HUES48 (cell line): ENCODE measurements around the gene DLST.

Source experiments
- H3K27ac ChIP-seq: one replicate; pipeline ENCODE4 v1.7.0; 2013; ENCODE audit warnings: low read depth, low read length, inconsistent platforms
- H3K27me3 ChIP-seq: 2 replicates; pipeline ENCODE4 v1.6.1; 2013; ENCODE audit warnings: mild to moderate bottlenecking, low read length; ENCODE audit not compliant: control insufficient read depth, insufficient read depth
- H3K36me3 ChIP-seq: 2 replicates; pipeline ENCODE4 v1.6.1; 2013; ENCODE audit warnings: low read length; ENCODE audit not compliant: control insufficient read depth, insufficient read depth
- H3K4me1 ChIP-seq: 2 replicates; pipeline ENCODE4 v1.6.1; 2013; ENCODE audit warnings: mild to moderate bottlenecking, low read length; ENCODE audit not compliant: control insufficient read depth, insufficient read depth
- H3K4me3 ChIP-seq: 2 replicates; pipeline ENCODE4 v1.5.1; 2013; ENCODE audit warnings: mild to moderate bottlenecking, low read depth, low read length
- H3K9ac ChIP-seq: 2 replicates; pipeline ENCODE4 v1.6.1; 2013; ENCODE audit warnings: mild to moderate bottlenecking, low read depth, low read length, moderate library complexity
- H3K9me3 ChIP-seq: 2 replicates; pipeline ENCODE4 v1.6.1; 2013; ENCODE audit warnings: low read length; ENCODE audit not compliant: control insufficient read depth, insufficient read depth

DLST gene

DNA sequence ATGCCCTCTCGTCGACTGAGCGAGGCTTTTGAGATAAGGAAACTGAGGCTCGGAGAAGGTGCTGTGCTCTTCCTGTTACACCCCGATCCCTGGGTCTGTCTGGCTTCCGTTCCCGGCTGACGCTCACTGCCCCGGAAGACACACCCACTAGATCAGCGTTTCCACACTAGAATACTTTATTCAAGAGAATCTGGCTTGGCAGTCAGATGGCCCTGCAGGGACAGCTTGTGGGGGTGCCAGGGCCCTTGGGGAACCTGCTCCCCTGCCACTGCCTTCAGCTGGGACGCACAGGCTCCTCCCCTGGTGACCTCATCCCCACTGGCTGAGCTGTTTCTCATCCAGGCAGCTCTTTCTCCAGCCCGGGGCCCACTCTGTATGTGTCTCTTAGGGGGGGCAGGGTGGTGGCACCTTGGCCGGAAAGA, 60.0 kb downstream of the DLST start:
- H3K27me3 ChIP-seq: no peaks in the 10 kb centered on the region
- no peaks in the 10 kb centered on the region for H3K36me3 ChIP-seq
- no peak overlapping the region for H3K4me3 ChIP-seq
- no peak overlapping the region for H3K27ac ChIP-seq
- no peak overlapping the region for H3K9ac ChIP-seq
- no peaks in the 10 kb centered on the region for H3K4me1 ChIP-seq
- H3K9me3 ChIP-seq: no peaks in the 10 kb centered on the region

DNA sequence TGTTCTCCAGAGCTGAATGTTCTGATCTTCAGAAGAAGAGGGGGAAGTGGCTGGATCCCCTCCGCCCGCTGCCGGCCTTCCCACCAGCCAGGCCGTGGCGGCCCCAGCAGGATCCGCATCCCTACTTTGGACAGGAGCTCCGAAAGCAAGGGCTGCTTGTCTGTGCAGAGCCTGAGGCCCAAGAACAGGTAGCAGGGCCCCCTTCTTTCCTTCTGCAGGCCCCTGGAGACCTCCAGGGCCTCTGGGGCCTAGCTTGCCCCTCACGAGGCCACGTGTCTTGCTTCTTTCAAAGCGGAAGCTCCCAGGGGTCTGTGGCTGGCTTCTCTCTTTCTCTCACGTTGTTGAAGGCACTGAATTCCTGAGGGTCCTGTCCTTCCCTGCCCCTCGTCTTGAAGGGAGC, 60.5 kb downstream of the DLST start:
- no peaks in the 10 kb centered on the region for H3K36me3 ChIP-seq
- H3K27ac ChIP-seq: no peak overlapping the region
- H3K9ac ChIP-seq: no peak overlapping the region
- no peaks in the 10 kb centered on the region for H3K4me1 ChIP-seq
- no peaks in the 10 kb centered on the region for H3K27me3 ChIP-seq
- no peaks in the 10 kb centered on the region for H3K9me3 ChIP-seq
- no peak overlapping the region for H3K4me3 ChIP-seq

DNA sequence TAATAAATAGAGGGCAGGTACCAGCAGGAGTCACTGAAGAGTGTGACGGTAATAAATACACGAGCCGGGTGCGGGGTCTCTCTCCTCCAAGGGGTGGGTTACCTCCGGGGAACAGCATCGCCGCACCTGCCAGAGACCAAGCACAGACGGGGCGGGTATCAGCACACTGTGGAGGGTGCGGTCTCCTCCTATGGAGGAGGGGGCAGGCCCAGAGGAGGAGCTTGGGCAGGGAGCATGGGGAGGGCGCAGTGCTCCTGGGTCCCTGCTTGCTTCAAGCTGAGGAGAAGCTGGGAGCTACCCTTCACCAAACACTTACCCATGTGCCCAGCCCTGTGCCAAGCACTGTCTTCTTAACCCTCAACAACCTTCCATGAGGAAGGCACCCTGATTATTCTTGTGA, 60.9 kb downstream of the DLST start:
- Histone ChIP-seq H3K9ac (no peak overlapping the region), H3K27ac (no peak overlapping the region), H3K36me3 (no peaks in the 10 kb centered on the region), H3K4me1 (no peaks in the 10 kb centered on the region), H3K27me3 (no peaks in the 10 kb centered on the region), H3K4me3 (no peak overlapping the region), H3K9me3 (no peaks in the 10 kb centered on the region)

DNA sequence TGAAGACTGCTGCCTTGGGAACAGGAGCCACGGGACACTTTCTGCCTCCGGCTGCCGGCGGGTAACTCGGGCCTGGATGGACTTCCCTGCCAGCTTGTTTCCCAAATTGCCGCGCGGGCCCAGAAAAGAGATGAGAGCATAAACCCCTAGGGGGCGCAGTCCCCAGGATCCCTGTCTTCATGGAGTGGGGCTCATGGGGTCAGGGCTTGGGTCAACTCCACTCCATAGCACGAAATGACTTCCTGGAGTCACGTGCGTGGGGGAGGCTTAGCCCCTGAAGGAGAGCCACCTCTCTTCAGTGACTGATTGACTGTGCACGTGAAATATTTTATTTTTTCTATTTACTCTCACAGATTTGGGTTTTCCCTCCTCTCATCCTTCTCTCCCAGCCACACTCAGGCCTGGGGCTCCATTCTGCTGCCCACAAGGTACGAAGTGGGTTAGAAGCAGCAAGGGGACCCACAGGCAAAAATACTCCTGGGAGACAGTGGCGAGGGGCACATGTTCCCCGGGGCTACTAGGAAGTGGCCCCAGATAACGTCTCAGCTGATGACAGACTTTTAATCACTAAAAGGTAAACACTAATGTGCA, 63.6 kb downstream of the DLST start:
- H3K36me3 ChIP-seq: no peaks in the 10 kb centered on the region
- H3K9ac ChIP-seq: no peak overlapping the region
- no peaks in the 10 kb centered on the region for H3K9me3 ChIP-seq
- no peak overlapping the region for H3K4me3 ChIP-seq
- H3K4me1 ChIP-seq: no peaks in the 10 kb centered on the region
- H3K27ac ChIP-seq: peak overlapping the region; percentile 22
- H3K27me3 ChIP-seq: no peaks in the 10 kb centered on the region

DNA sequence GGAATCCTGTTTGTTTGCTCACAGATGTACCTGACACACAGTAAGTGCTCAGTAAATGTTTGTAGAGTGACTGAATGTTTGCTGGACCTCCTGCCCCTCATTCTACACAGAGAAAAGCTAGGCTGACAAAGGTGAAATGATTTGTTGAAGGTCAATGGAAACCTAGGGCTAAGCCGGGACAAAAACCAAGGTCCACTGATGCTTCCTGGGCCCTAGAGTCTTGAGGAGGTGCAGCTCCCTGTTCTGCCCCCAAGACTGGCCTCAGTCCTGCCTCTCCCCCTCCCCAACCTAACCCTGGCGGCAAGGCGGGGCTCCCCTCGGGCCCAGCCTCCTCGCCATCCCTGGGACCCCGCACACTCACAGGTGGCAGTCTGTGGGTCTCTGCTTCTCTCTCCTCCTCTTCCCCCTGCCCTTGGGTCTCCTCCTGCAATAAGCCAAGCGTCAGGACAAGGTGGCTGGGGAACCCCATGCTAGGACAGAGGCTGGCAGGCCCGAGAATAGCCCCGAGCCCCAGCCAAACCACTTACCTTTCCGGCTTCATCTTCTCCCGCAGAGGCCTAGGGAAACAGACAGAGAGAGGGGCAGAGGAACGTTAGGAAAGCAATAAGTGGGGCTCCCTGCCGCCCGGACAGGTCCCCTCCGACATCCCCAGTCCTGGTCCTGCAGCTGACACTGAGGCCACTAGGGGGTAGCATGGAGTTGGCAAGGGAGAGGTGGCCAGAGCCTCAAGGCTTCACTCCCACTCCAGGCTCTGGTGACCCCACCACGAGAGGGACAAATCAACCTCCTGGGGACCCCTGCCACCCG, 64.3 kb downstream of the DLST start:
- H3K9ac ChIP-seq: no peak overlapping the region
- H3K9me3 ChIP-seq: no peaks in the 10 kb centered on the region
- H3K4me1 ChIP-seq: no peaks in the 10 kb centered on the region
- no peak overlapping the region for H3K4me3 ChIP-seq
- no peak overlapping the region for H3K27ac ChIP-seq
- H3K36me3 ChIP-seq: no peaks in the 10 kb centered on the region
- H3K27me3 ChIP-seq: no peaks in the 10 kb centered on the region

DNA sequence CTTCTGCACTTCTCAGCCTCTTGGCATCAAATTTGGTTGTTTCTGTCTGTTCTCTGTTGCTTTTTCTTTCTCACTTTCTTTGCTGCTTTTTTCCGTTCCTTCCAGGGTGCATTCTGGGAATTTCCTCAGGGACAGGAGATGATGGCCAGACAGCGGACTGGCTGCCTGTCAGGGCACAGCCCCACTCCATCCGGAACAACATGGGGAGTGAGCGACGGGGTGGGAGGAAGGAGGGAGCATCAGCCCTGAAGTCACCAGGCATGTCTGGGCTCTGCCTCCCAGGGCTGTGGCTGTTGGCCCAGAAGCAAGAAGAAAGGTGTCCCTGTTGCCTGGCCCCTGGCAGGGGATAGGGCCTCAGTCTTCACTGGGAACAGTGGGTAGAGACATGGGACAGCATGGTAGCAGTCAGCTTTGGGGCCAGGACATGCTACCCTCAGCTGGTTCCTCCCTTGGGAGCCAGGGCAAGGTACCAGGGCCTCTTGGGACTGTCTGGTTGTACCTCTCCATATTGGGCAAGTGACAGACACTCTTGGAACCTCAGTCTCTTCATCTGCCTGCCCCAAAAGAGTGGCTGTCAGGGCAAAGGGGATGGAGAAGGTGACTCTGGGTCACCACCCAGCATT, 65.1 kb downstream of the DLST start:
- H3K4me1 ChIP-seq: no peaks in the 10 kb centered on the region
- H3K4me3 ChIP-seq: no peak overlapping the region
- no peaks in the 10 kb centered on the region for H3K36me3 ChIP-seq
- H3K27ac ChIP-seq: no peak overlapping the region
- no peak overlapping the region for H3K9ac ChIP-seq
- H3K9me3 ChIP-seq: no peaks in the 10 kb centered on the region
- H3K27me3 ChIP-seq: no peaks in the 10 kb centered on the region

DNA sequence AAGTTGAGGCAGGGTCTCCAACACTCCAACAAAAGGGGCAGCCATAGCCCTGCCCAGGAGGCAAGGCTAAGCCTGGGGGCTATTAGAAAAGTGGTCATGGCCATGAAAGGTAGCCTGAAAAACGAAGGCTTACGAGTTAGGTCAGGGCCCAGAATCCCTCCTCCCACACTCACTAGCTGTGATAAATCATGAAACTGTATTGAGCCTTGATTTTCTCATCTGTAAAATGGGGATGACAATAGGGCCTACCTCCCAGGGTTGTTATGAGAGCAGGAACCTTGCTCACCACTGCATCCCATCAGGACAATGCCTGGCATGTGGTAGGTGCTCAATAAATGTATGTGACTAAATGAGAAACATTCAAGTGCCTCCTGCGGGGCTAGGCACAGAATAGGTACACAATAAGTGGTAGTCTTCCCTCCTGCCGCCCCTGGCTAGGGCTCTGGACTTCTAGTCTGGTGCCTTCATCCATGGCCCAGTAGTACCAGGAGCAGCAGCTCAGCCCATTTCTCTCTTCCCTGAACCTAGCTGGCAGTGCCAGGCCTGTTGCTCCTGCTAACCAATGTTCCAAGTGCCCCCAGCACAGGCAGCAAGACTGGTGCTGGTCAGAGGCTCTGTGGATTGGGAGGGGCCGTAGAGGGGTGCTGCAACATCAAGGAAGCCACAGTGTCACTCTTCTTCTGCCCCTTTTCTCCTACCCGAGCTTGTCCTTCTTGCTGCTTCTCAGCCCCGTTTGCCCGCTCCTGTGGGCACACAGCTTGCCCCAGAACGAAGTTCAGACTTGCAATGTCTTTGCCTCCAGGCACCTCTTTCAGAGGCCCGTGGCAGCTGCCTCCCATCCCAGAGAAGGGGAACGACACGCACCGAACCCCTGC, 65.9 kb downstream of the DLST start:
- Histone ChIP-seq H3K4me1 (no peaks in the 10 kb centered on the region), H3K9me3 (no peaks in the 10 kb centered on the region), H3K27ac (no peak overlapping the region), H3K9ac (no peak overlapping the region), H3K36me3 (no peaks in the 10 kb centered on the region), H3K27me3 (no peaks in the 10 kb centered on the region), H3K4me3 (no peak overlapping the region)

DNA sequence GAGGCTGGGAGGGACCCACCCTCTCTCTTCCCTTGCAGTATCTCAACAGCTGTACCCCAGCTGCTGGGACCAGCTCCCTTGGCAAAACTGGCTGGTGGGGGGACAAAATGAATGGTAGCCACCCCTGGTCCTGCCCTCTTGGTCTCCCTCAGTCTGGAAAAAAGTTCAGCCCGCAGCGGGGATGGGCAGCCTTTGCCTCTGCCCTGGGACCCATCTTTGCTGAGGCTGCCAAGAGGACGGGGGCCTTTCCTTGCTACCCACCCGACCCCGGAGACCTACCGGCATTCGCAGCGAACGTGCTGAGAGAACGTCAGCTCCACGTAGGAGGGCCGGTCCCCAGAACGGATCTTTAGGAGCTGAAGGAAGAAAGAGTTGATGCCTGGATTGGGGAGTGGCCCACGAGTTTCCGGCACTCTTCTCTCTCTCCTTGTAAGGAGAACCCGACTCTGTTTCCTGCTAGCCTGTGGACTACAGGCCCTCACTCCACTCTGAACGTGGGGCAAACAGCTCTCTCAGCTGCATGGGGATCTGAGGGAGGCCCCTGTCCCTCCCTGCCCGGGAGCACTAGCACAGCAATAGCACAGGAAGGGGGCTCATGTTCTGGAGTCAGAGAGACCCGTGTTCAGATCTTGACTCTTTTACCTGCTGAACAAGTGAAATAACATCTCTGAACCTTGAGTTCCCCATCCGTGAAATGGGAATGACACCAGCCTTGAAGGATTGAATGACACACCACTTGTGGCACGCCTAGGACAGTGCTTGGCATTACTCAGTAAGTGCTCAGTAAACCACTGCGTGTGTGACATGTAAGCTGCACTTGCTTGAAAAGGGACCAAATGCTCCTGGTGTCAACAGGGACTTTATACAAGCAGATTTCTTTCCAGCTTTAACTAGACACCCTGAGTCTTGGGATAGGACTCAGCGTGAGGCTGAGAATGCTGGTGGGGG, 66.8 kb downstream of the DLST start:
- Histone ChIP-seq H3K4me1 (no peaks in the 10 kb centered on the region), H3K9ac (no peak overlapping the region)

DNA sequence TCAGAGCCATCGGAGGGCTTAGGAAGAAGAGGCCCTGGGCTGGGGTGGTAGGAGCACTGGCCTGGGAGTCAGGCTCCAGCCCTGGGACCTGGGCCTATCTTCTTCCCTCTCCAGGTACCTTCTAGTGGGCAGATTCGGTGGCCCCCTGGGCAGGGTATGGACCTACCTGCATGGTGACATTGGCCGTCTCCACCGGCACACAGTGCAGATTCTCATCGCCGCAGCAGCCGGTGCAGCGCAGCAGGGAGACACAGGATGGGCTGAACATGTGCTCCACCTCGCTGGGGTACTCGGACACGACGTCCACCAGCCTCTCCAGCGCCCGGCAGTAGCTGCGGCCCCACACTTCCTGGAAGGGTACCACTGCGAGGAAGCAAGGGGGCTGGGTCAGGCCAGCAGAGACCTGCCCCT, 67.5 kb downstream of the DLST start:
- Histone ChIP-seq H3K27ac (no peak overlapping the region), H3K4me1 (no peaks in the 10 kb centered on the region), H3K9ac (no peak overlapping the region), H3K4me3 (no peak overlapping the region), H3K36me3 (no peaks in the 10 kb centered on the region), H3K9me3 (no peaks in the 10 kb centered on the region), H3K27me3 (no peaks in the 10 kb centered on the region)

More for the DNA sequence above, 66.8 kb downstream of the DLST start:
- Histone ChIP-seq H3K36me3 (no peaks in the 10 kb centered on the region), H3K4me3 (no peak overlapping the region), H3K9me3 (no peaks in the 10 kb centered on the region), H3K27me3 (no peaks in the 10 kb centered on the region), H3K27ac (no peak overlapping the region)
